ENCODE measurements around the gene SLC47A1.

DNA sequence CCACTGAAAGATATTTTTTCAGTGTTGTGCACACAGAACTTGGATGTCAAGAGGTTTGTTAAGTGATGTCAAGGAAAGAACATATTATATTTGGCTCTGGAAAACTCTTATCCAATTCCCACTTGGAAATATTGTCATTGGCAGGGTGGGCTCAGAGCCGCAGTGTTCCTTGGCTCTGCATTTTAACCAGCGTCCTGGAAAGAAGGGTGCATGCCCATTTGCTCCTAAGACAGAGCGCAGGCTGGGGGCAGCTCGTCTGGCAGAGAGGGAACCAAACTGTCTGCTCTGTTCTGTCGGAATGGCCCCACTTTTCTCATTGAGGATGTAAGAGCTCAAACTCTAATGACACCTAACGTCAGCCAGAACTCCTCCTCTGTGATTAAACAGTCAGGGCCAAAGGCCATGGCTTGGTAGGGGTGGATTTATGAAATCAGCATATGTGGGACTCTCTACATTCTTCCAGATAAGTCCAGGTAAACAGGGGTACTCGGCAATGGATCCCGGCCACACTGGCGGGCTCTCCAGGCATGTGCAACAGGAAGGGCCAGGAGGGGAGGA lies 18.0 kb downstream of the SLC47A1 start:
- TF ChIP-seq, protein P1, sequence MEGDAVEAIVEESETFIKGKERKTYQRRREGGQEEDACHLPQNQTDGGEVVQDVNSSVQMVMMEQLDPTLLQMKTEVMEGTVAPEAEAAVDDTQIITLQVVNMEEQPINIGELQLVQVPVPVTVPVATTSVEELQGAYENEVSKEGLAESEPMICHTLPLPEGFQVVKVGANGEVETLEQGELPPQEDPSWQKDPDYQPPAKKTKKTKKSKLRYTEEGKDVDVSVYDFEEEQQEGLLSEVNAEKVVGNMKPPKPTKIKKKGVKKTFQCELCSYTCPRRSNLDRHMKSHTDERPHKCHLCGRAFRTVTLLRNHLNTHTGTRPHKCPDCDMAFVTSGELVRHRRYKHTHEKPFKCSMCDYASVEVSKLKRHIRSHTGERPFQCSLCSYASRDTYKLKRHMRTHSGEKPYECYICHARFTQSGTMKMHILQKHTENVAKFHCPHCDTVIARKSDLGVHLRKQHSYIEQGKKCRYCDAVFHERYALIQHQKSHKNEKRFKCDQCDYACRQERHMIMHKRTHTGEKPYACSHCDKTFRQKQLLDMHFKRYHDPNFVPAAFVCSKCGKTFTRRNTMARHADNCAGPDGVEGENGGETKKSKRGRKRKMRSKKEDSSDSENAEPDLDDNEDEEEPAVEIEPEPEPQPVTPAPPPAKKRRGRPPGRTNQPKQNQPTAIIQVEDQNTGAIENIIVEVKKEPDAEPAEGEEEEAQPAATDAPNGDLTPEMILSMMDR (IDR thresholded peaks at IDR 0.05): no peak
- no peak for TF ChIP-seq POLR2A (IDR thresholded peaks at IDR 0.05)
